Measurements from ENCODE around the gene SMIM27. TPM values are rescaled to one million over a fixed set of nuclear protein-coding genes. Genes with fewer than 3 reads are reported as not detected.
"Not testable (repeated sequence)": the region's sequence is repeated elsewhere in the genome, so short reads cannot be mapped to it uniquely, and the experiment has no call there.

Gene SMIM27
- 3.3 TPM for total RNA-seq

- no peak for FAIRE-seq
- peak; percentile 83 to 85 for DNase-seq (ENCODE audit: low spot score in 2 of 2)
These were observed at the start of gene SMIM27, which contains the start of gene TOPORS for GRCh38 chr9:32552172-32552872. SMIM27 (plus strand) TSS chr9:32552327; CDS start chr9:32552435, 108 bp downstream. TOPORS (minus strand) TSS chr9:32552586; CDS start chr9:32552436, 150 bp downstream.

GRCh38 chr9:32502464-32502863 lies 49.7 kb upstream of the SMIM27 start:
- DNase-seq (ENCODE audit: low spot score in 2 of 2) (no peak), FAIRE-seq (no peak)

GRCh38 chr9:32503008-32503407 lies 49.1 kb upstream of the SMIM27 start:
- DNase-seq (ENCODE audit: low spot score in 2 of 2): no peak
- no peak for FAIRE-seq

- FAIRE-seq: no peak
These were observed 43.4 kb upstream of the SMIM27 start for GRCh38 chr9:32508728-32509127.

GRCh38 chr9:32516241-32516640 lies 35.9 kb upstream of the SMIM27 start:
- no peak for DNase-seq (ENCODE audit: low spot score in 2 of 2)
- no peak for FAIRE-seq

More at GRCh38 chr9:32508728-32509127, 43.4 kb upstream of the SMIM27 start:
- no peak for DNase-seq (ENCODE audit: low spot score in 2 of 2)

GRCh38 chr9:32518276-32518675 lies 33.9 kb upstream of the SMIM27 start:
- no peak for DNase-seq (ENCODE audit: low spot score in 2 of 2)
- FAIRE-seq: no peak

GRCh38 chr9:32523910-32524309 lies 28.2 kb upstream of the SMIM27 start:
- FAIRE-seq: no peak
- no peak for DNase-seq (ENCODE audit: low spot score in 2 of 2)

GRCh38 chr9:32524558-32524891 lies 27.6 kb upstream of the SMIM27 start:
- FAIRE-seq; DNase-seq (ENCODE audit: low spot score in 2 of 2): not testable (repeated sequence)

- DNase-seq (ENCODE audit: low spot score in 2 of 2) (no peak), FAIRE-seq (no peak)
These were observed 27.0 kb upstream of the SMIM27 start for GRCh38 chr9:32524892-32525708.

GRCh38 chr9:32525709-32526030 lies 26.5 kb upstream of the SMIM27 start:
- FAIRE-seq (no peak), DNase-seq (ENCODE audit: low spot score in 2 of 2) (no peak)

- peak; percentile 9 to 51 for DNase-seq (ENCODE audit: low spot score in 2 of 2)
- FAIRE-seq: peak; percentile 28
These were observed 26.0 kb upstream of the SMIM27 start, which contains the start of gene RIGI for GRCh38 chr9:32526041-32526706. RIGI (minus strand) TSS chr9:32526196; CDS start chr9:32526166, 30 bp downstream.

- DNase-seq (ENCODE audit: low spot score in 2 of 2) (no peak), FAIRE-seq (no peak)
These were observed 25.4 kb upstream of the SMIM27 start for GRCh38 chr9:32526707-32527048.

GRCh38 chr9:32533336-32533735 lies 18.8 kb upstream of the SMIM27 start:
- DNase-seq (ENCODE audit: low spot score in 2 of 2): no peak
- FAIRE-seq: no peak

- FAIRE-seq: no peak
These were observed 18.3 kb upstream of the SMIM27 start for GRCh38 chr9:32533816-32534215.

GRCh38 chr9:32543047-32543446 lies 9.1 kb upstream of the SMIM27 start:
- DNase-seq (ENCODE audit: low spot score in 2 of 2) (no peak), FAIRE-seq (no peak)

More at GRCh38 chr9:32533816-32534215, 18.3 kb upstream of the SMIM27 start:
- DNase-seq (ENCODE audit: low spot score in 2 of 2): no peak

GRCh38 chr9:32545884-32546283 lies 6.2 kb upstream of the SMIM27 start:
- DNase-seq (ENCODE audit: low spot score in 2 of 2) (no peak), FAIRE-seq (no peak)

GRCh38 chr9:32548213-32548612 lies 3.9 kb upstream of the SMIM27 start:
- DNase-seq (ENCODE audit: low spot score in 2 of 2); FAIRE-seq: not testable (repeated sequence)

GRCh38 chr9:32550150-32550561 lies 2.0 kb upstream of the SMIM27 start:
- DNase-seq (ENCODE audit: low spot score in 2 of 2): peak; percentile 28 to 31
- no peak for FAIRE-seq

- FAIRE-seq (no peak), DNase-seq (ENCODE audit: low spot score in 2 of 2) (peak; percentile 94 to 95)
These were observed 1.4 kb upstream of the SMIM27 start for GRCh38 chr9:32550562-32551275.

- no peak for FAIRE-seq
- DNase-seq (ENCODE audit: low spot score in 2 of 2): peak; percentile 18 to 39
These were observed 663 bp upstream of the SMIM27 start for GRCh38 chr9:32551276-32552051.
